HL-60 (cell line): Measurements from ENCODE around the gene TXNDC16.

Experiments used
- DNase-seq, 2 experiments: peaks; one replicate each; pipeline ENCODE4 v3.0.0-alpha.2; 2010 to 2020; ENCODE audit warnings: low read depth in 1 of 2, low spot score in 1 of 2
- H3K27ac ChIP-seq: fragments of 250-450 bp; sonication (Bioruptor Pico); replicated peaks from 2 replicates; pipeline ENCODE4 v1.5.1; 2020; ENCODE audit warnings: mild to moderate bottlenecking, moderate library complexity
- H3K27me3 ChIP-seq: fragments of 250-450 bp; sonication (Bioruptor Pico); 2 replicates; pipeline ENCODE4 v1.5.1; 2021; ENCODE audit warnings: mild to moderate bottlenecking, moderate library complexity; ENCODE audit not compliant: insufficient read depth, poor library complexity, severe bottlenecking
- H3K4me3 ChIP-seq: replicated peaks from 2 replicates; pipeline ENCODE4 v1.5.1; 2011; ENCODE audit warnings: mild to moderate bottlenecking, control low read depth, low read length; ENCODE audit not compliant: insufficient read depth
- CTCF ChIP-seq: IDR thresholded peaks from one replicate; pipeline ENCODE4 v1.5.1; 2011; ENCODE audit warnings: low read length, control low read depth, inconsistent platforms; ENCODE audit not compliant: insufficient read depth
- GABPA ChIP-seq: IDR thresholded peaks from 2 replicates; pipeline ENCODE4 v1.6.1; 2012; ENCODE audit warnings: low read depth
- POLR2AphosphoS5 ChIP-seq: IDR thresholded peaks from 2 replicates; pipeline ENCODE4 v1.6.1; 2012; ENCODE audit warnings: low read depth
- REST ChIP-seq: IDR thresholded peaks from 2 replicates; pipeline ENCODE4 v1.6.1; 2012; ENCODE audit warnings: low read depth; ENCODE audit not compliant: insufficient replicate concordance
- SPI1 ChIP-seq: IDR thresholded peaks from 2 replicates; pipeline ENCODE4 v1.6.1; 2012; ENCODE audit warnings: low read depth, mild to moderate bottlenecking, borderline replicate concordance

TXNDC16 gene

GRCh38 chr14:52434955-52435354 lies 117.3 kb downstream of the TXNDC16 start:
- no peaks in the 10 kb centered on the region for H3K27me3 ChIP-seq
- no peak overlapping the region for H3K4me3 ChIP-seq
- DNase-seq, result no peak
- TF ChIP-seq GABPA (no peak), POLR2AphosphoS5 (no peak), REST (no peak), SPI1 (no peak), CTCF (no peak)
- H3K27ac ChIP-seq, result no peak overlapping the region

GRCh38 chr14:52430474-52430873 lies 121.8 kb downstream of the TXNDC16 start:
- no peak for DNase-seq
- Histone ChIP-seq H3K27ac (no peak overlapping the region), H3K27me3 (no peaks in the 10 kb centered on the region), H3K4me3 (no peak overlapping the region)
- TF ChIP-seq SPI1, result no peak
- TF ChIP-seq REST, result no peak
- TF ChIP-seq POLR2AphosphoS5, result no peak
- TF ChIP-seq GABPA, result no peak
- no peak for TF ChIP-seq CTCF

- no peak for DNase-seq
- no peaks in the 10 kb centered on the region for H3K27me3 ChIP-seq
- no peak overlapping the region for H3K27ac ChIP-seq
- H3K4me3 ChIP-seq, result no peak overlapping the region
- no peak for TF ChIP-seq GABPA
- TF ChIP-seq CTCF, result no peak
- TF ChIP-seq POLR2AphosphoS5, result no peak
- TF ChIP-seq REST, result no peak
Observed at GRCh38 chr14:52429451-52429850, 122.9 kb downstream of the TXNDC16 start.
